ENCODE measurements around the gene CNTNAP2.

GRCh38 chr7:147857152-147858140, 1740.8 kb downstream of the CNTNAP2 start:
- no peak for TF ChIP-seq FOXK1 (CRISPR knock-in tag; IDR thresholded peaks at IDR 0.05; ENCODE audit: borderline replicate concordance, low read depth)
- TF ChIP-seq MXI1 (IDR thresholded peaks at IDR 0.05; ENCODE audit: borderline replicate concordance, low read depth, low read length) = no peak
- TF ChIP-seq ZFX (CRISPR knock-in tag; IDR thresholded peaks at IDR 0.05; ENCODE audit: low read depth) = no peak
- no peak for TF ChIP-seq ZBTB33 (CRISPR knock-in tag; IDR thresholded peaks at IDR 0.05)
- no peak for TF ChIP-seq EP300 (IDR thresholded peaks at IDR 0.05; ENCODE audit: low read depth in 2 of 2, low read length in 2 of 2)
- no peak for TF ChIP-seq EP300 (CRISPR knock-in tag; IDR thresholded peaks at IDR 0.05; ENCODE audit: borderline replicate concordance)
- no peak for TF ChIP-seq CTCF (CRISPR knock-in tag; IDR thresholded peaks at IDR 0.05)
